Trophoblast cell (in vitro differentiated cells and primary cell): ENCODE results near the gene MRTFB.

ENCODE experiments used
- DNase-seq, 2 donors: peaks; one replicate each; pipeline ENCODE4 v3.0.0-alpha.2; 2016
- H2AFZ ChIP-seq: 2 replicates; pipeline ENCODE4 v1.6.1; 2013; ENCODE audit warnings: low read length, moderate library complexity, mild to moderate bottlenecking; ENCODE audit not compliant: insufficient read depth, poor library complexity
- H2AK5ac ChIP-seq: 2 replicates; pipeline ENCODE4 v1.6.1; 2013; ENCODE audit warnings: mild to moderate bottlenecking, low read length
- H2BK120ac ChIP-seq: 2 replicates; pipeline ENCODE4 v1.6.1; 2013; ENCODE audit warnings: low read length, mild to moderate bottlenecking, moderate library complexity; ENCODE audit not compliant: insufficient read depth, poor library complexity
- H2BK12ac ChIP-seq: 2 replicates; pipeline ENCODE4 v1.6.1; 2013; ENCODE audit warnings: mild to moderate bottlenecking, low read length, moderate library complexity
- H2BK5ac ChIP-seq: 2 replicates; pipeline ENCODE4 v1.6.1; 2013; ENCODE audit warnings: low read length, low read depth, moderate library complexity, mild to moderate bottlenecking; ENCODE audit not compliant: poor library complexity
- H3K14ac ChIP-seq: 2 replicates; pipeline ENCODE4 v1.6.1; 2013; ENCODE audit warnings: mild to moderate bottlenecking, low read length
- H3K18ac ChIP-seq: 2 replicates; pipeline ENCODE4 v1.6.1; 2013; ENCODE audit warnings: mild to moderate bottlenecking, low read length
- H3K23ac ChIP-seq: 2 replicates; pipeline ENCODE4 v1.6.1; 2013; ENCODE audit warnings: low read length
- H3K27ac ChIP-seq: 2 replicates; pipeline ENCODE4 v1.5.1; 2013; ENCODE audit warnings: low read depth, mild to moderate bottlenecking, inconsistent platforms, low read length, moderate library complexity
- H3K27me3 ChIP-seq: 2 replicates; pipeline ENCODE4 v1.6.1; 2013; ENCODE audit warnings: inconsistent platforms, mild to moderate bottlenecking, low read length, moderate library complexity; ENCODE audit not compliant: insufficient read depth
- H3K36me3 ChIP-seq, 2 experiments: 1 replicate in 1 of 2; 2 replicates in 1 of 2; pipeline ENCODE4 v1.6.1; 2013; ENCODE audit warnings: low read length in 2 of 2, mild to moderate bottlenecking in 2 of 2, moderate library complexity in 1 of 2; ENCODE audit not compliant: insufficient read depth in 2 of 2, control insufficient read depth in 1 of 2
- H3K4ac ChIP-seq: 2 replicates; pipeline ENCODE4 v1.6.1; 2013; ENCODE audit warnings: low read depth, mild to moderate bottlenecking, low read length, moderate library complexity
- H3K4me1 ChIP-seq, 2 experiments: 1 replicate in 1 of 2; 2 replicates in 1 of 2; pipeline ENCODE4 v1.6.1; 2013; ENCODE audit warnings: low read length in 2 of 2, mild to moderate bottlenecking in 2 of 2, moderate library complexity in 1 of 2; ENCODE audit not compliant: insufficient read depth in 2 of 2, control insufficient read depth in 1 of 2
- H3K4me2 ChIP-seq: 2 replicates; pipeline ENCODE4 v1.6.1; 2013; ENCODE audit warnings: inconsistent platforms, mild to moderate bottlenecking, low read length, moderate library complexity
- H3K4me3 ChIP-seq: 2 replicates; pipeline ENCODE4 v1.5.1; 2013; ENCODE audit warnings: mild to moderate bottlenecking, low read depth, low read length, inconsistent platforms
- H3K79me1 ChIP-seq: one replicate; pipeline ENCODE4 v1.6.1; 2013; ENCODE audit warnings: low read length
- H3K79me2 ChIP-seq: 2 replicates; pipeline ENCODE4 v1.6.1; 2013; ENCODE audit warnings: low read length, mild to moderate bottlenecking; ENCODE audit not compliant: control insufficient read depth, insufficient read depth, poor library complexity
- H3K9ac ChIP-seq: 2 replicates; pipeline ENCODE4 v1.6.1; 2013; ENCODE audit warnings: mild to moderate bottlenecking, low read length
- H3K9me3 ChIP-seq: 2 replicates; pipeline ENCODE4 v1.6.1; 2013; ENCODE audit warnings: low read depth, mild to moderate bottlenecking, control low read depth, inconsistent platforms, low read length; ENCODE audit not compliant: insufficient read depth
- H4K12ac ChIP-seq: 2 replicates; pipeline ENCODE4 v1.6.1; 2013; ENCODE audit warnings: low read depth, mild to moderate bottlenecking, low read length, moderate library complexity
- H4K8ac ChIP-seq: 2 replicates; pipeline ENCODE4 v1.6.1; 2013; ENCODE audit warnings: low read depth, mild to moderate bottlenecking, low read length, moderate library complexity
- H4K91ac ChIP-seq: one replicate; pipeline ENCODE4 v1.6.1; 2013; ENCODE audit warnings: low read depth, mild to moderate bottlenecking, low read length, moderate library complexity
- WGBS: extraction: QIAGEN DNeasy Blood & Tissue Kit; methylation state at CpG from one replicate; pipeline ENCODE4 v1.1.7; 2013; ENCODE audit warnings: missing lambda C conversion rate; ENCODE audit not compliant: insufficient read length, insufficient coverage; ENCODE audit errors: extremely low coverage; 5-methylcytosine and 5-hydroxymethylcytosine counted together

MRTFB gene

GRCh38 chr16:14051103-14051729, 19.9 kb upstream of the MRTFB start:
- Histone ChIP-seq H3K79me2 (peaks cover 1% of the 10 kb centered on the region), H3K14ac (peak overlapping the region; percentile 4), H4K8ac (peak overlapping the region; percentile 1), H3K27me3 (no peaks in the 10 kb centered on the region), H3K79me1 (peaks cover 4% of the 10 kb centered on the region), H3K4me2 (peak overlapping the region; percentile 42), H3K4ac (no peak overlapping the region), H2AK5ac (no peak overlapping the region), H3K27ac (no peak overlapping the region), H4K91ac (peak overlapping the region; percentile 49), H4K12ac (no peak overlapping the region), H3K4me3 (no peak overlapping the region), H3K9ac (no peak overlapping the region), H3K18ac (no peak overlapping the region), H3K9me3 (peaks cover 2% of the 10 kb centered on the region), H2BK5ac (no peak overlapping the region), H2AFZ (no peak overlapping the region), H3K23ac (no peak overlapping the region), H2BK120ac (no peak overlapping the region), H2BK12ac (peak overlapping the region; percentile 7), H3K4me1 (peaks cover 9 to 10% of the 10 kb centered on the region in 2 experiments), H3K36me3 (no peaks in the 10 kb centered on the region)
- no CpG with 5 or more reads among the region's 5 CpGs for WGBS
- no peak for DNase-seq

- Histone ChIP-seq H3K27ac (no peak overlapping the region), H3K79me2 (no peaks in the 10 kb centered on the region), H3K23ac (no peak overlapping the region), H4K91ac (no peak overlapping the region), H3K4me2 (no peak overlapping the region), H3K79me1 (no peaks in the 10 kb centered on the region), H2BK12ac (no peak overlapping the region), H3K14ac (no peak overlapping the region), H3K4me3 (no peak overlapping the region), H3K36me3 (no peaks in the 10 kb centered on the region), H3K4me1 (no peaks in the 10 kb centered on the region), H2AFZ (no peak overlapping the region), H3K4ac (no peak overlapping the region), H4K12ac (no peak overlapping the region), H2AK5ac (no peak overlapping the region), H2BK120ac (no peak overlapping the region), H3K9ac (no peak overlapping the region), H3K27me3 (no peaks in the 10 kb centered on the region), H3K18ac (no peak overlapping the region), H4K8ac (no peak overlapping the region), H3K9me3 (peaks cover 2% of the 10 kb centered on the region), H2BK5ac (no peak overlapping the region)
- no peak for DNase-seq
- WGBS: no CpG with 5 or more reads among the region's 5 CpGs
These were observed 14.1 kb upstream of the MRTFB start for GRCh38 chr16:14056970-14057369.

GRCh38 chr16:14057878-14058382, 13.2 kb upstream of the MRTFB start:
- Histone ChIP-seq H2BK5ac (no peak overlapping the region), H4K12ac (no peak overlapping the region), H3K18ac (no peak overlapping the region), H4K8ac (no peak overlapping the region), H3K4me3 (no peak overlapping the region), H3K9ac (no peak overlapping the region), H3K23ac (no peak overlapping the region), H2BK120ac (no peak overlapping the region), H3K36me3 (no peaks in the 10 kb centered on the region), H2AK5ac (no peak overlapping the region), H3K27ac (no peak overlapping the region), H3K4ac (no peak overlapping the region), H3K4me1 (no peaks in the 10 kb centered on the region), H3K27me3 (no peaks in the 10 kb centered on the region), H3K4me2 (no peak overlapping the region), H2AFZ (no peak overlapping the region), H2BK12ac (no peak overlapping the region), H3K79me2 (no peaks in the 10 kb centered on the region), H3K14ac (no peak overlapping the region), H3K9me3 (peaks cover 2% of the 10 kb centered on the region), H4K91ac (no peak overlapping the region), H3K79me1 (no peaks in the 10 kb centered on the region)
- no peak for DNase-seq
- no CpG with 5 or more reads among the region's 10 CpGs for WGBS

GRCh38 chr16:14061732-14062259, 9.3 kb upstream of the MRTFB start:
- no CpG with 5 or more reads among the region's 1 CpG for WGBS
- Histone ChIP-seq H2AFZ (no peak overlapping the region), H3K79me1 (no peaks in the 10 kb centered on the region), H3K27me3 (no peaks in the 10 kb centered on the region), H3K4me3 (no peak overlapping the region), H3K79me2 (no peaks in the 10 kb centered on the region), H3K14ac (no peak overlapping the region), H4K91ac (no peak overlapping the region), H3K4ac (no peak overlapping the region), H2AK5ac (no peak overlapping the region), H3K9ac (no peak overlapping the region), H2BK5ac (no peak overlapping the region), H3K4me2 (no peak overlapping the region), H4K12ac (no peak overlapping the region), H3K36me3 (no peaks in the 10 kb centered on the region), H3K9me3 (no peaks in the 10 kb centered on the region), H3K27ac (no peak overlapping the region), H2BK12ac (no peak overlapping the region), H3K23ac (no peak overlapping the region), H4K8ac (no peak overlapping the region), H2BK120ac (no peak overlapping the region), H3K18ac (no peak overlapping the region), H3K4me1 (no peaks in the 10 kb centered on the region)
- no peak for DNase-seq
